Mammary epithelial cell (primary cell): ENCODE measurements around the gene LMNTD1.

ENCODE experiments used
- EZH2 ChIP-seq: IDR thresholded peaks from 2 replicates; pipeline ENCODE4 v1.6.1; 2012; ENCODE audit warnings: low read length, inconsistent platforms, borderline replicate concordance
- TF ChIP-seq, protein P1 (sequence below), 2 donors: IDR thresholded peaks in 1 of 2; conservative IDR thresholded peaks in 1 of 2; 2 replicates each; pipeline ENCODE4 v1.5.1; 2011 to 2012; ENCODE audit warnings: inconsistent platforms in 2 of 2, low read length in 2 of 2, mild to moderate bottlenecking in 2 of 2, control low read depth in 1 of 2, low read depth in 1 of 2; ENCODE audit not compliant: insufficient read depth in 1 of 2; ENCODE audit errors: extremely low read depth in 1 of 2

- TF ChIP-seq, protein P1, sequence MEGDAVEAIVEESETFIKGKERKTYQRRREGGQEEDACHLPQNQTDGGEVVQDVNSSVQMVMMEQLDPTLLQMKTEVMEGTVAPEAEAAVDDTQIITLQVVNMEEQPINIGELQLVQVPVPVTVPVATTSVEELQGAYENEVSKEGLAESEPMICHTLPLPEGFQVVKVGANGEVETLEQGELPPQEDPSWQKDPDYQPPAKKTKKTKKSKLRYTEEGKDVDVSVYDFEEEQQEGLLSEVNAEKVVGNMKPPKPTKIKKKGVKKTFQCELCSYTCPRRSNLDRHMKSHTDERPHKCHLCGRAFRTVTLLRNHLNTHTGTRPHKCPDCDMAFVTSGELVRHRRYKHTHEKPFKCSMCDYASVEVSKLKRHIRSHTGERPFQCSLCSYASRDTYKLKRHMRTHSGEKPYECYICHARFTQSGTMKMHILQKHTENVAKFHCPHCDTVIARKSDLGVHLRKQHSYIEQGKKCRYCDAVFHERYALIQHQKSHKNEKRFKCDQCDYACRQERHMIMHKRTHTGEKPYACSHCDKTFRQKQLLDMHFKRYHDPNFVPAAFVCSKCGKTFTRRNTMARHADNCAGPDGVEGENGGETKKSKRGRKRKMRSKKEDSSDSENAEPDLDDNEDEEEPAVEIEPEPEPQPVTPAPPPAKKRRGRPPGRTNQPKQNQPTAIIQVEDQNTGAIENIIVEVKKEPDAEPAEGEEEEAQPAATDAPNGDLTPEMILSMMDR (conservative IDR thresholded peaks at IDR 0.05 in 1 of 2, IDR thresholded peaks at IDR 0.05 in 1 of 2; ENCODE audit: extremely low read depth in 1 of 2, insufficient read depth in 1 of 2, low read depth in 1 of 2, low read length in 2 of 2) = no peak
- TF ChIP-seq EZH2 = no peak
Measured at GRCh38 chr12:25469861-25470260, 83.2 kb downstream of the LMNTD1 start.
